HUES48 (cell line): ENCODE data around the gene BTBD9.

Source experiments
- H3K27ac ChIP-seq: one replicate; pipeline ENCODE4 v1.7.0; 2013; ENCODE audit warnings: low read depth, low read length, inconsistent platforms
- H3K27me3 ChIP-seq: 2 replicates; pipeline ENCODE4 v1.6.1; 2013; ENCODE audit warnings: mild to moderate bottlenecking, low read length; ENCODE audit not compliant: control insufficient read depth, insufficient read depth
- H3K36me3 ChIP-seq: 2 replicates; pipeline ENCODE4 v1.6.1; 2013; ENCODE audit warnings: low read length; ENCODE audit not compliant: control insufficient read depth, insufficient read depth
- H3K4me1 ChIP-seq: 2 replicates; pipeline ENCODE4 v1.6.1; 2013; ENCODE audit warnings: mild to moderate bottlenecking, low read length; ENCODE audit not compliant: control insufficient read depth, insufficient read depth
- H3K4me3 ChIP-seq: 2 replicates; pipeline ENCODE4 v1.5.1; 2013; ENCODE audit warnings: mild to moderate bottlenecking, low read depth, low read length
- H3K9ac ChIP-seq: 2 replicates; pipeline ENCODE4 v1.6.1; 2013; ENCODE audit warnings: mild to moderate bottlenecking, low read depth, low read length, moderate library complexity
- H3K9me3 ChIP-seq: 2 replicates; pipeline ENCODE4 v1.6.1; 2013; ENCODE audit warnings: low read length; ENCODE audit not compliant: control insufficient read depth, insufficient read depth

The BTBD9 gene

GRCh38 chr6:38168126-38168525 lies 471.6 kb downstream of the BTBD9 start:
- Histone ChIP-seq H3K27ac (no peak overlapping the region), H3K9ac (no peak overlapping the region), H3K4me3 (no peak overlapping the region), H3K27me3 (no peaks in the 10 kb centered on the region), H3K9me3 (no peaks in the 10 kb centered on the region), H3K4me1 (peaks cover 12% of the 10 kb centered on the region), H3K36me3 (no peaks in the 10 kb centered on the region)

GRCh38 chr6:38167598-38167997 lies 472.1 kb downstream of the BTBD9 start:
- H3K36me3 ChIP-seq = no peaks in the 10 kb centered on the region
- H3K27ac ChIP-seq = no peak overlapping the region
- no peak overlapping the region for H3K9ac ChIP-seq
- no peak overlapping the region for H3K4me3 ChIP-seq
- no peaks in the 10 kb centered on the region for H3K9me3 ChIP-seq
- H3K4me1 ChIP-seq = peaks cover 12% of the 10 kb centered on the region
- no peaks in the 10 kb centered on the region for H3K27me3 ChIP-seq

- Histone ChIP-seq H3K9ac (no peak overlapping the region), H3K27me3 (no peaks in the 10 kb centered on the region), H3K9me3 (no peaks in the 10 kb centered on the region), H3K4me1 (peaks cover 12% of the 10 kb centered on the region), H3K36me3 (no peaks in the 10 kb centered on the region), H3K27ac (no peak overlapping the region), H3K4me3 (no peak overlapping the region)
Observed at GRCh38 chr6:38166411-38167240, 473.1 kb downstream of the BTBD9 start.

GRCh38 chr6:38164671-38165108 lies 475.0 kb downstream of the BTBD9 start:
- no peak overlapping the region for H3K27ac ChIP-seq

GRCh38 chr6:38164131-38164481 lies 475.6 kb downstream of the BTBD9 start:
- no peak overlapping the region for H3K9ac ChIP-seq
- no peaks in the 10 kb centered on the region for H3K4me1 ChIP-seq
- H3K27me3 ChIP-seq = no peaks in the 10 kb centered on the region
- no peaks in the 10 kb centered on the region for H3K9me3 ChIP-seq
- H3K4me3 ChIP-seq = no peak overlapping the region
- H3K36me3 ChIP-seq = no peaks in the 10 kb centered on the region
- no peak overlapping the region for H3K27ac ChIP-seq

More at GRCh38 chr6:38164671-38165108, 475.0 kb downstream of the BTBD9 start:
- H3K36me3 ChIP-seq = no peaks in the 10 kb centered on the region
- no peaks in the 10 kb centered on the region for H3K27me3 ChIP-seq
- no peak overlapping the region for H3K9ac ChIP-seq
- no peaks in the 10 kb centered on the region for H3K4me1 ChIP-seq
- H3K4me3 ChIP-seq = no peak overlapping the region
- H3K9me3 ChIP-seq = no peaks in the 10 kb centered on the region

GRCh38 chr6:38163186-38164130 lies 476.3 kb downstream of the BTBD9 start:
- H3K27ac ChIP-seq = no peak overlapping the region
- H3K27me3 ChIP-seq = no peaks in the 10 kb centered on the region
- H3K9me3 ChIP-seq = no peaks in the 10 kb centered on the region
- no peak overlapping the region for H3K4me3 ChIP-seq
- no peaks in the 10 kb centered on the region for H3K4me1 ChIP-seq
- no peak overlapping the region for H3K9ac ChIP-seq
- no peaks in the 10 kb centered on the region for H3K36me3 ChIP-seq

- H3K36me3 ChIP-seq = no peaks in the 10 kb centered on the region
- no peaks in the 10 kb centered on the region for H3K9me3 ChIP-seq
- no peaks in the 10 kb centered on the region for H3K27me3 ChIP-seq
- no peak overlapping the region for H3K9ac ChIP-seq
- H3K4me1 ChIP-seq = no peaks in the 10 kb centered on the region
- H3K4me3 ChIP-seq = no peak overlapping the region
- no peak overlapping the region for H3K27ac ChIP-seq
Observed at GRCh38 chr6:38162493-38163185, 477.1 kb downstream of the BTBD9 start.

GRCh38 chr6:38161754-38162492 lies 477.8 kb downstream of the BTBD9 start:
- Histone ChIP-seq H3K9ac (no peak overlapping the region), H3K36me3 (no peaks in the 10 kb centered on the region), H3K27ac (no peak overlapping the region), H3K4me1 (no peaks in the 10 kb centered on the region), H3K4me3 (no peak overlapping the region), H3K27me3 (no peaks in the 10 kb centered on the region), H3K9me3 (no peaks in the 10 kb centered on the region)

GRCh38 chr6:38161331-38161730 lies 478.4 kb downstream of the BTBD9 start:
- Histone ChIP-seq H3K9ac (no peak overlapping the region), H3K27ac (no peak overlapping the region), H3K9me3 (no peaks in the 10 kb centered on the region), H3K27me3 (no peaks in the 10 kb centered on the region), H3K4me3 (no peak overlapping the region), H3K4me1 (no peaks in the 10 kb centered on the region), H3K36me3 (no peaks in the 10 kb centered on the region)

GRCh38 chr6:38160831-38161230 lies 478.9 kb downstream of the BTBD9 start:
- no peak overlapping the region for H3K27ac ChIP-seq
- no peaks in the 10 kb centered on the region for H3K9me3 ChIP-seq
- no peaks in the 10 kb centered on the region for H3K36me3 ChIP-seq
- H3K4me3 ChIP-seq = no peak overlapping the region
- no peaks in the 10 kb centered on the region for H3K27me3 ChIP-seq
- no peak overlapping the region for H3K9ac ChIP-seq
- H3K4me1 ChIP-seq = no peaks in the 10 kb centered on the region
